Central memory CD8-positive, alpha-beta T cell (primary cell): Measurements from ENCODE around the gene IFRD2.
A peak's percentile ranks its signal among the peaks of the same experiment; 100 is the strongest.
"Not testable (repeated sequence)": the region's sequence is repeated elsewhere in the genome, so short reads cannot be mapped to it uniquely, and the experiment has no call there.

Experiments
- ATAC-seq: fragments of 150-1000 bp; cut with Tn5 transposase; replicated peaks from 2 replicates; pipeline ENCODE4 v1.10.0; 2022; ENCODE audit warnings: mild to moderate bottlenecking, moderate FRiP score, moderate number of reproducible peaks; ENCODE audit not compliant: poor library complexity, severe bottlenecking; ENCODE audit errors: extremely low read depth
- DNase-seq, 2 donors: peaks; one replicate each; pipeline ENCODE4 v3.0.0; 2021; ENCODE audit warnings: low spot score in 2 of 2
- H3K27ac Mint-ChIP-seq: one replicate; pipeline ENCODE4 v1.8.0; 2022; ENCODE audit warnings: low read depth, mild to moderate bottlenecking, moderate library complexity, mixed read lengths
- H3K27me3 Mint-ChIP-seq: one replicate; pipeline ENCODE4 v1.8.0; 2022; ENCODE audit warnings: mixed read lengths
- H3K36me3 Mint-ChIP-seq: one replicate; pipeline ENCODE4 v1.8.0; 2022; ENCODE audit warnings: mild to moderate bottlenecking, moderate library complexity, mixed read lengths; ENCODE audit not compliant: insufficient read depth
- H3K4me1 Mint-ChIP-seq: one replicate; pipeline ENCODE4 v1.8.0; 2022; ENCODE audit warnings: mixed read lengths
- H3K4me3 Mint-ChIP-seq: one replicate; pipeline ENCODE4 v1.8.0; 2022; ENCODE audit warnings: mild to moderate bottlenecking, moderate library complexity, mixed read lengths
- H3K9me3 Mint-ChIP-seq: one replicate; pipeline ENCODE4 v1.8.0; 2022; ENCODE audit warnings: mixed read lengths

IFRD2 gene

GRCh38 chr3:50263478-50264382 is 28.5 kb downstream of the IFRD2 start:
- Mint-ChIP-seq H3K27ac (no peak overlapping the region), H3K4me3 (no peak overlapping the region), H3K27me3 (no peaks in the 10 kb centered on the region), H3K36me3 (peaks cover 16% of the 10 kb centered on the region), H3K9me3 (no peaks in the 10 kb centered on the region), H3K4me1 (peaks cover 6% of the 10 kb centered on the region)
- ATAC-seq: no peak
- no peak for DNase-seq

- peaks cover 24% of the 10 kb centered on the region for H3K36me3 Mint-ChIP-seq
- no peaks in the 10 kb centered on the region for H3K27me3 Mint-ChIP-seq
- no peak overlapping the region for H3K4me3 Mint-ChIP-seq
- H3K9me3 Mint-ChIP-seq: no peaks in the 10 kb centered on the region
- H3K27ac Mint-ChIP-seq: no peak overlapping the region
- ATAC-seq: no peak
- no peak for DNase-seq
- peaks cover 6% of the 10 kb centered on the region for H3K4me1 Mint-ChIP-seq
Observed at GRCh38 chr3:50262778-50263177, 29.5 kb downstream of the IFRD2 start.

- H3K27me3 Mint-ChIP-seq, H3K9me3 Mint-ChIP-seq, H3K27ac Mint-ChIP-seq, ATAC-seq, DNase-seq, H3K4me1 Mint-ChIP-seq, H3K4me3 Mint-ChIP-seq: not testable (repeated sequence)
- peaks cover 30% of the 10 kb centered on the region for H3K36me3 Mint-ChIP-seq
Observed at GRCh38 chr3:50262200-50262599, 30.0 kb downstream of the IFRD2 start.

GRCh38 chr3:50261505-50261904 is 30.7 kb downstream of the IFRD2 start:
- ATAC-seq (no peak), DNase-seq (no peak)
- Mint-ChIP-seq H3K4me3 (no peak overlapping the region), H3K4me1 (peaks cover 6% of the 10 kb centered on the region), H3K27ac (no peak overlapping the region), H3K9me3 (no peaks in the 10 kb centered on the region), H3K27me3 (no peaks in the 10 kb centered on the region), H3K36me3 (peaks cover 34% of the 10 kb centered on the region)

GRCh38 chr3:50260942-50261441 is 31.2 kb downstream of the IFRD2 start:
- H3K9me3 Mint-ChIP-seq: no peaks in the 10 kb centered on the region
- ATAC-seq (no peak), DNase-seq (no peak)
- H3K4me3 Mint-ChIP-seq: peak overlapping the region; percentile 66
- H3K27ac Mint-ChIP-seq: no peak overlapping the region
- peaks cover 36% of the 10 kb centered on the region for H3K36me3 Mint-ChIP-seq
- peaks cover 6% of the 10 kb centered on the region for H3K4me1 Mint-ChIP-seq
- no peaks in the 10 kb centered on the region for H3K27me3 Mint-ChIP-seq

GRCh38 chr3:50260027-50260941 is 31.9 kb downstream of the IFRD2 start:
- Mint-ChIP-seq H3K27ac (peak overlapping the region; percentile 63), H3K27me3 (no peaks in the 10 kb centered on the region), H3K36me3 (peaks cover 39% of the 10 kb centered on the region), H3K4me1 (peaks cover 6% of the 10 kb centered on the region), H3K4me3 (peak overlapping the region; percentile 66), H3K9me3 (no peaks in the 10 kb centered on the region)
- peak; percentile 96 for ATAC-seq
- peak; percentile 67 to 79 for DNase-seq

- no peak for ATAC-seq
- Mint-ChIP-seq H3K36me3 (peaks cover 43% of the 10 kb centered on the region), H3K27me3 (no peaks in the 10 kb centered on the region), H3K9me3 (no peaks in the 10 kb centered on the region), H3K27ac (peak overlapping the region; percentile 63), H3K4me1 (peaks cover 6% of the 10 kb centered on the region), H3K4me3 (peak overlapping the region; percentile 66)
- DNase-seq: no peak
Observed at GRCh38 chr3:50259432-50260026, 32.7 kb downstream of the IFRD2 start.

- Mint-ChIP-seq H3K36me3 (peaks cover 43% of the 10 kb centered on the region), H3K27ac (peak overlapping the region; percentile 63), H3K9me3 (no peaks in the 10 kb centered on the region), H3K27me3 (no peaks in the 10 kb centered on the region), H3K4me1 (peaks cover 6% of the 10 kb centered on the region), H3K4me3 (peak overlapping the region; percentile 20)
- DNase-seq: no peak
- ATAC-seq: no peak
Observed at GRCh38 chr3:50258979-50259378, 33.2 kb downstream of the IFRD2 start.

- Mint-ChIP-seq H3K4me3 (no peak overlapping the region), H3K27me3 (no peaks in the 10 kb centered on the region), H3K4me1 (peaks cover 13% of the 10 kb centered on the region), H3K9me3 (no peaks in the 10 kb centered on the region), H3K36me3 (peaks cover 46% of the 10 kb centered on the region), H3K27ac (peak overlapping the region; percentile 32)
- DNase-seq (no peak), ATAC-seq (no peak)
Observed at GRCh38 chr3:50258029-50258680, 34.1 kb downstream of the IFRD2 start.

GRCh38 chr3:50256978-50257890 is 35.0 kb downstream of the IFRD2 start:
- Mint-ChIP-seq H3K4me1 (peaks cover 13% of the 10 kb centered on the region), H3K27me3 (no peaks in the 10 kb centered on the region), H3K9me3 (no peaks in the 10 kb centered on the region), H3K36me3 (peaks cover 54% of the 10 kb centered on the region), H3K27ac (no peak overlapping the region), H3K4me3 (no peak overlapping the region)
- no peak for ATAC-seq
- DNase-seq: no peak

GRCh38 chr3:50255251-50255615 is 37.0 kb downstream of the IFRD2 start:
- Mint-ChIP-seq H3K36me3 (peaks cover 66% of the 10 kb centered on the region), H3K9me3 (no peaks in the 10 kb centered on the region), H3K4me1 (peaks cover 23% of the 10 kb centered on the region), H3K27ac (no peak overlapping the region), H3K27me3 (no peaks in the 10 kb centered on the region), H3K4me3 (no peak overlapping the region)
- DNase-seq (no peak), ATAC-seq (no peak)
